ENCODE results near the gene RNF14. TPM values are rescaled to one million over a fixed set of nuclear protein-coding genes. Genes with fewer than 3 reads are reported as not detected.

Gene RNF14
- total RNA-seq, 1 experiment from 2014 or later = 37.5 TPM

- TF ChIP-seq YY1 (IDR thresholded peaks at IDR 0.05; ENCODE audit: extremely low read depth, insufficient replicate concordance, low read depth, low read length) (no peak), EZH2 (IDR thresholded peaks at IDR 0.05) (no peak), ZNF274 (IDR thresholded peaks at IDR 0.05; ENCODE audit: low read depth, low read length) (no peak)
Measured at GRCh38 chr5:141994511-141995136, 25.7 kb downstream of the RNF14 start (continued).

DNA sequence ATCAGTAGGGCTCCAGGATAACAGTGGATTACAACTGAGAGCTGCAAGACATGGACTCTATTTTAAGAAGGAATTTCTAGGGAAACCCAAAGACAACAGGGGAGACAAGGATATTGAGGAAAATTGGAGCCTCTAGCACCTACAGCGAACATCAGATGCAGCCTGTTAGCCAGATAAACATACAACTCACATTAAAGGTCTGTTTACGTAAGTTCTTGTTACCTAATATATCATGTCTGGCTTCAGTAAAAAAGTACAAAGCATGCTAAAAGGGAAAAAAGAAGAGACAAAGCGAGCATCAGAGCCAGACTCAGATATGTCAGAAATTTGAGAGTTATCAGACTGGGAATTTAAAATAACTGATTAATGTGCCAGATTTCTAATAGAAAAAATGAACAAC lies 26.8 kb downstream of the RNF14 start:
- no peaks in the 10 kb centered on the region for H3K9me3 ChIP-seq (ENCODE audit: control insufficient read depth in 1 of 2, insufficient read depth in 1 of 2, low read depth in 1 of 2, low read length in 2 of 2)
- no peak overlapping the region for H3K4me2 ChIP-seq (ENCODE audit: low read length)
- no peaks in the 10 kb centered on the region for H3K9me2 ChIP-seq (ENCODE audit: insufficient read depth)
- H3K9ac ChIP-seq (ENCODE audit: low read length) = no peak overlapping the region
- peaks cover 4 to 7% of the 10 kb centered on the region in 2 experiments; a peak in 2 of 4 replicates for H3K36me3 ChIP-seq (ENCODE audit: control insufficient read depth in 1 of 2, insufficient read depth in 2 of 2, low read length in 2 of 2)
- H3K4me1 ChIP-seq (ENCODE audit: control insufficient read depth in 1 of 2, insufficient read depth in 2 of 2, low read length in 2 of 2) = no peaks in the 10 kb centered on the region
- H4K20me1 ChIP-seq (ENCODE audit: insufficient read depth) = no peaks in the 10 kb centered on the region
- no peaks in the 10 kb centered on the region for H3K27me3 ChIP-seq (ENCODE audit: insufficient read depth, low read length)
- no peak for DNase-seq (ENCODE audit: low read depth, low spot score)
- RAD21 ChIA-PET (ENCODE audit: low non-redundant PET in 1 of 2, low total read pairs in 2 of 2, uncharacterized antibody in 2 of 2, unreplicated experiment in 2 of 2) = no interaction called here
- H2AFZ ChIP-seq (ENCODE audit: low read depth, low read length, poor library complexity, severe bottlenecking) = no peak overlapping the region
- CTCF ChIA-PET = interaction anchor here (0.9 to 2.0 kb wide), 3 partner anchors 27 to 148 kb away, joined by 4 to 7 read pairs (median 5); partner anchors contain the start of gene RNF14
- POLR2A ChIA-PET = no interaction called here
- TF ChIP-seq SRF (IDR thresholded peaks at IDR 0.05; ENCODE audit: low read depth) (no peak), POLR2AphosphoS5 (IDR thresholded peaks at IDR 0.05; ENCODE audit: low read depth, low read length) (no peak), POLR2A (IDR thresholded peaks at IDR 0.05; ENCODE audit: borderline replicate concordance, extremely low read depth, insufficient read depth, insufficient read length) (no peak), CBX3 (IDR thresholded peaks at IDR 0.05; ENCODE audit: low read depth) (no peak), TCF7L2 (IDR thresholded peaks at IDR 0.05; ENCODE audit: borderline replicate concordance, extremely low read depth, insufficient read depth, insufficient read length) (no peak)
- TF ChIP-seq, protein P1, sequence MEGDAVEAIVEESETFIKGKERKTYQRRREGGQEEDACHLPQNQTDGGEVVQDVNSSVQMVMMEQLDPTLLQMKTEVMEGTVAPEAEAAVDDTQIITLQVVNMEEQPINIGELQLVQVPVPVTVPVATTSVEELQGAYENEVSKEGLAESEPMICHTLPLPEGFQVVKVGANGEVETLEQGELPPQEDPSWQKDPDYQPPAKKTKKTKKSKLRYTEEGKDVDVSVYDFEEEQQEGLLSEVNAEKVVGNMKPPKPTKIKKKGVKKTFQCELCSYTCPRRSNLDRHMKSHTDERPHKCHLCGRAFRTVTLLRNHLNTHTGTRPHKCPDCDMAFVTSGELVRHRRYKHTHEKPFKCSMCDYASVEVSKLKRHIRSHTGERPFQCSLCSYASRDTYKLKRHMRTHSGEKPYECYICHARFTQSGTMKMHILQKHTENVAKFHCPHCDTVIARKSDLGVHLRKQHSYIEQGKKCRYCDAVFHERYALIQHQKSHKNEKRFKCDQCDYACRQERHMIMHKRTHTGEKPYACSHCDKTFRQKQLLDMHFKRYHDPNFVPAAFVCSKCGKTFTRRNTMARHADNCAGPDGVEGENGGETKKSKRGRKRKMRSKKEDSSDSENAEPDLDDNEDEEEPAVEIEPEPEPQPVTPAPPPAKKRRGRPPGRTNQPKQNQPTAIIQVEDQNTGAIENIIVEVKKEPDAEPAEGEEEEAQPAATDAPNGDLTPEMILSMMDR (IDR thresholded peaks at IDR 0.05 in 2 of 3, conservative IDR thresholded peaks at IDR 0.05 in 1 of 3; ENCODE audit: borderline replicate concordance in 1 of 3, insufficient read depth in 1 of 3, low read depth in 2 of 3, low read length in 2 of 3) = no peak
- TF ChIP-seq, protein P2, sequence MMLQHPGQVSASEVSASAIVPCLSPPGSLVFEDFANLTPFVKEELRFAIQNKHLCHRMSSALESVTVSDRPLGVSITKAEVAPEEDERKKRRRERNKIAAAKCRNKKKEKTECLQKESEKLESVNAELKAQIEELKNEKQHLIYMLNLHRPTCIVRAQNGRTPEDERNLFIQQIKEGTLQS (IDR thresholded peaks at IDR 0.05) = no peak
- TF ChIP-seq, protein P3, sequence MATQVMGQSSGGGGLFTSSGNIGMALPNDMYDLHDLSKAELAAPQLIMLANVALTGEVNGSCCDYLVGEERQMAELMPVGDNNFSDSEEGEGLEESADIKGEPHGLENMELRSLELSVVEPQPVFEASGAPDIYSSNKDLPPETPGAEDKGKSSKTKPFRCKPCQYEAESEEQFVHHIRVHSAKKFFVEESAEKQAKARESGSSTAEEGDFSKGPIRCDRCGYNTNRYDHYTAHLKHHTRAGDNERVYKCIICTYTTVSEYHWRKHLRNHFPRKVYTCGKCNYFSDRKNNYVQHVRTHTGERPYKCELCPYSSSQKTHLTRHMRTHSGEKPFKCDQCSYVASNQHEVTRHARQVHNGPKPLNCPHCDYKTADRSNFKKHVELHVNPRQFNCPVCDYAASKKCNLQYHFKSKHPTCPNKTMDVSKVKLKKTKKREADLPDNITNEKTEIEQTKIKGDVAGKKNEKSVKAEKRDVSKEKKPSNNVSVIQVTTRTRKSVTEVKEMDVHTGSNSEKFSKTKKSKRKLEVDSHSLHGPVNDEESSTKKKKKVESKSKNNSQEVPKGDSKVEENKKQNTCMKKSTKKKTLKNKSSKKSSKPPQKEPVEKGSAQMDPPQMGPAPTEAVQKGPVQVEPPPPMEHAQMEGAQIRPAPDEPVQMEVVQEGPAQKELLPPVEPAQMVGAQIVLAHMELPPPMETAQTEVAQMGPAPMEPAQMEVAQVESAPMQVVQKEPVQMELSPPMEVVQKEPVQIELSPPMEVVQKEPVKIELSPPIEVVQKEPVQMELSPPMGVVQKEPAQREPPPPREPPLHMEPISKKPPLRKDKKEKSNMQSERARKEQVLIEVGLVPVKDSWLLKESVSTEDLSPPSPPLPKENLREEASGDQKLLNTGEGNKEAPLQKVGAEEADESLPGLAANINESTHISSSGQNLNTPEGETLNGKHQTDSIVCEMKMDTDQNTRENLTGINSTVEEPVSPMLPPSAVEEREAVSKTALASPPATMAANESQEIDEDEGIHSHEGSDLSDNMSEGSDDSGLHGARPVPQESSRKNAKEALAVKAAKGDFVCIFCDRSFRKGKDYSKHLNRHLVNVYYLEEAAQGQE (IDR thresholded peaks at IDR 0.05; ENCODE audit: low read depth) = no peak
- H3K4me3 ChIP-seq (replicated peaks in 1 of 2; ENCODE audit: low read depth in 1 of 2, low read length in 2 of 2) = no peak overlapping the region
- H3K79me2 ChIP-seq (ENCODE audit: insufficient read depth, low read length) = no peaks in the 10 kb centered on the region
- no peak for ATAC-seq
- no TSS peak for BruUV-seq (replicated peaks)
- intact Hi-C loops (cut with micrococcal nuclease) = no loop called here
- H3K27ac ChIP-seq (ENCODE audit: low read depth, low read length) = no peak overlapping the region

All from HCT116 (cell line).